Nephron progenitor cell (in vitro differentiated cells): ENCODE measurements around the gene SLC16A6.
"Not testable (repeated sequence)": the region's sequence is repeated elsewhere in the genome, so short reads cannot be mapped to it uniquely, and the experiment has no call there.

Source experiments
- DNase-seq: peaks from one replicate; pipeline ENCODE4 v3.0.0; 2021
- H3K27ac Mint-ChIP-seq: 2 replicates; pipeline ENCODE4 v1.8.0; 2021; ENCODE audit warnings: mild to moderate bottlenecking, moderate library complexity, mixed read lengths
- H3K27me3 Mint-ChIP-seq: 2 replicates; pipeline ENCODE4 v1.8.0; 2021; ENCODE audit warnings: mild to moderate bottlenecking, low read depth, mixed read lengths; ENCODE audit not compliant: poor library complexity
- H3K36me3 Mint-ChIP-seq: 2 replicates; pipeline ENCODE4 v1.8.0; 2021; ENCODE audit warnings: low read depth, mixed read lengths
- H3K4me1 Mint-ChIP-seq: 2 replicates; pipeline ENCODE4 v1.8.0; 2021; ENCODE audit warnings: mixed read lengths
- H3K4me3 Mint-ChIP-seq: 2 replicates; pipeline ENCODE4 v1.8.0; 2021; ENCODE audit warnings: mild to moderate bottlenecking, moderate library complexity, mixed read lengths
- H3K9me3 Mint-ChIP-seq: 2 replicates; pipeline ENCODE4 v1.8.0; 2021; ENCODE audit warnings: mild to moderate bottlenecking, moderate library complexity, mixed read lengths
- TF ChIP-seq, protein P1 (sequence below): fragments of 200-600 bp; sonication (generic); IDR thresholded peaks from 2 replicates; pipeline ENCODE4 v1.5.0; 2021; ENCODE audit warnings: antibody characterized with exemption

The SLC16A6 gene

DNA sequence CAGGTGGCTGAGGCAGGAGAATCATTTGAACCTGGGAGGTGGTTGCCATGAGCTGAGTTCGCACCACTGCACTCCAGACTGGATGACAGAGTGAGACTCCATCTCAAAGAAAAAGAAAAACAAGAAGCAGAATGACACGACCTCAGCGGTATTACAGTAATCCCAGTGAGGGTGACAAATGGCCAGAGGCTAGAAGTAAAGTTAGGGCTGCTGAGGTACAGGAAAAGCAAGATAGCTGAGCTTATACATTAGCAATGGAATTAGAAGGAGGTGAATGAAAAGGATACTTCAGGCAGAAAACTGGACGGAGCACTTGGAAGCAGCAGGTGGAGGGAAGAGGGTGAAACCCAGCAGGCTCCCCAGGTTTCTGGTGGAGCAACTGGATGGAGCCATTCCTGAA, 69.1 kb downstream of the SLC16A6 start:
- TF ChIP-seq, protein P1, sequence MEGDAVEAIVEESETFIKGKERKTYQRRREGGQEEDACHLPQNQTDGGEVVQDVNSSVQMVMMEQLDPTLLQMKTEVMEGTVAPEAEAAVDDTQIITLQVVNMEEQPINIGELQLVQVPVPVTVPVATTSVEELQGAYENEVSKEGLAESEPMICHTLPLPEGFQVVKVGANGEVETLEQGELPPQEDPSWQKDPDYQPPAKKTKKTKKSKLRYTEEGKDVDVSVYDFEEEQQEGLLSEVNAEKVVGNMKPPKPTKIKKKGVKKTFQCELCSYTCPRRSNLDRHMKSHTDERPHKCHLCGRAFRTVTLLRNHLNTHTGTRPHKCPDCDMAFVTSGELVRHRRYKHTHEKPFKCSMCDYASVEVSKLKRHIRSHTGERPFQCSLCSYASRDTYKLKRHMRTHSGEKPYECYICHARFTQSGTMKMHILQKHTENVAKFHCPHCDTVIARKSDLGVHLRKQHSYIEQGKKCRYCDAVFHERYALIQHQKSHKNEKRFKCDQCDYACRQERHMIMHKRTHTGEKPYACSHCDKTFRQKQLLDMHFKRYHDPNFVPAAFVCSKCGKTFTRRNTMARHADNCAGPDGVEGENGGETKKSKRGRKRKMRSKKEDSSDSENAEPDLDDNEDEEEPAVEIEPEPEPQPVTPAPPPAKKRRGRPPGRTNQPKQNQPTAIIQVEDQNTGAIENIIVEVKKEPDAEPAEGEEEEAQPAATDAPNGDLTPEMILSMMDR: no peak

DNA sequence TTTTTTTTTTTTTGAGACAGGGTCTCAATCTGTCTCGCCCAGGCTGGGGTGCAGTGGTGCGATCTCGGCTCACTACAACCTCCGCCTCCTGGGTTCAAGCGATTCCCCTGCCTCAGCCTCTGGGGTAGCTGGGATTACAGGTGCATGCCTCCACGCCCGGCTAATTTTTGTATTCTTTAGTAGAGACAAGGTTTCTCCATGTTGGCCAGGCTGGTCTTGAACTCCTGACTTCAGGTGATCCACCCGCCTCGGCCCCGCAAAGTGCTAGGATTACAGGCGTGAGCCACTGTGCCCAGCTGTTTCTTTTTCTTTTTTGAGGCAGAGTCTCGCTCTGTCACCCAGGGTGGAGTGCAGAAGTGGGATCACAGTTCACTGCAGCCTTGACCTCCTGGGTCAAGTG, 70.1 kb downstream of the SLC16A6 start:
- H3K4me1 Mint-ChIP-seq, H3K27me3 Mint-ChIP-seq, H3K4me3 Mint-ChIP-seq, H3K27ac Mint-ChIP-seq, DNase-seq: not testable (repeated sequence)
- peaks cover 11% of the 10 kb centered on the region for H3K9me3 Mint-ChIP-seq
- H3K36me3 Mint-ChIP-seq: peaks cover 47% of the 10 kb centered on the region

More for the DNA sequence above, 69.1 kb downstream of the SLC16A6 start:
- H3K36me3 Mint-ChIP-seq: peaks cover 42% of the 10 kb centered on the region
- DNase-seq: no peak
- no peak overlapping the region for H3K4me3 Mint-ChIP-seq
- no peak overlapping the region for H3K27ac Mint-ChIP-seq
- H3K27me3 Mint-ChIP-seq: peaks cover 8% of the 10 kb centered on the region
- H3K4me1 Mint-ChIP-seq: peaks cover 4% of the 10 kb centered on the region
- peaks cover 11% of the 10 kb centered on the region for H3K9me3 Mint-ChIP-seq

DNA sequence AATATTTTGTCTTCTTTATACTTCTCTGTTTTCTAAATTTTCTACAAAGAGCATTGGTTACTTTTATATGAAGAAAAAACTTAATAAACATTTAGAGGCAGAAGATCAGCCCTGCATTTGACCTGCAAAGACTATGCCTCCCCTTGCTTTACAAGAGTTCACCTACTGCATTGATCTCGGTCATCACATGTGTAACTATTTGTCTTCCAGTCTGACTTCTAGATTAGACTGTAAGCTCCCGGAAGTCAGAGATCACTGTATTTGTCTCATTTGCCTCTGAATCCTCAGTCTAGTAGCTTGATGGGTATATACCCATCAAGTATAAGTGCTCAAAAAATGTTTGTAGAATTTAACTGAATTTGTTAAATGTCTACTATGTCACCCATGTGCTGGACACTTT, 70.7 kb downstream of the SLC16A6 start:
- H3K9me3 Mint-ChIP-seq: peaks cover 11% of the 10 kb centered on the region
- peaks cover 47% of the 10 kb centered on the region for H3K36me3 Mint-ChIP-seq
- not testable (repeated sequence) for DNase-seq, H3K27ac Mint-ChIP-seq, H3K4me1 Mint-ChIP-seq, H3K4me3 Mint-ChIP-seq, H3K27me3 Mint-ChIP-seq

DNA sequence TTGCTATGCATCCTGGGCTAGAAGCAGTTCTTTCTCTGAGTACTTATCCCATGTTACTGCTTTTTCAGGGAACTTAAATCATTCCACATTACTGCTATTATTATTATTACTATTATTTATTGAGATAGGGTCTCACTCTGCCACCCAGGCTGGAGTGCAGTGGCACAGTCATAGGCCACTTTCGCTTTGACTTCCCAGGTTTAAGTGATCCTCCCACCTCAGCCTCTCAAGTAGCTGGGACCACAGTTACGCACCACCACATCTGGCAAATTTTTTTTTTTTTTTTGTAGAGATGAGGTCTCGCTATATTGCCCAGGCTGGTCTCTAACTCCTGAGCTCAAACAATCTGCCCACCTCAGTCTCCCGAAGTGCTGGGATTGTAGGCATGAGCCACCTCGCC, 71.5 kb downstream of the SLC16A6 start:
- not testable (repeated sequence) for H3K4me1 Mint-ChIP-seq, H3K27ac Mint-ChIP-seq, H3K4me3 Mint-ChIP-seq, DNase-seq, H3K27me3 Mint-ChIP-seq
- peaks cover 42% of the 10 kb centered on the region for H3K36me3 Mint-ChIP-seq
- peaks cover 11% of the 10 kb centered on the region for H3K9me3 Mint-ChIP-seq
